Activated CD8-positive, alpha-beta T cell treated with anti-CD3 and anti-CD28 coated beads for 36 hours (primary cell): ENCODE results near the gene ARVCF. TPM values are rescaled to one million over a fixed set of nuclear protein-coding genes. Genes with fewer than 3 reads are reported as not detected.
"Not testable (repeated sequence)": the region's sequence is repeated elsewhere in the genome, so short reads cannot be mapped to it uniquely, and the experiment has no call there.

ENCODE experiments used
- ATAC-seq: fragments of 200-7000 bp; cut with Tn5 transposase; one replicate; pipeline ENCODE4 v1.10.0; 2021; ENCODE audit warnings: mild to moderate bottlenecking, moderate library complexity
- CTCF ChIA-PET: fragments of 350-600 bp; sonication (Branson Sonifier 250); formaldehyde crosslinking; loops from one replicate; lab custom pipeline; 2021; ENCODE audit warnings: antibody characterized with exemption; lab: Charles Lee
- POLR2A ChIA-PET: fragments of 350-600 bp; sonication (Branson Sonifier 250); formaldehyde crosslinking; loops from one replicate; lab custom pipeline; 2021; ENCODE audit warnings: antibody characterized with exemption; lab: Charles Lee
- DNase-seq: peaks from one replicate; pipeline ENCODE4 v3.0.0-alpha.2; 2020
- H3K27ac Mint-ChIP-seq: one replicate; pipeline ENCODE4 v1.8.0; 2021; ENCODE audit warnings: mild to moderate bottlenecking, mixed read lengths
- H3K27me3 Mint-ChIP-seq: one replicate; pipeline ENCODE4 v1.8.0; 2021; ENCODE audit warnings: mixed read lengths
- H3K36me3 Mint-ChIP-seq: one replicate; pipeline ENCODE4 v1.8.0; 2021; ENCODE audit warnings: low read depth, mixed read lengths
- H3K4me1 Mint-ChIP-seq: one replicate; pipeline ENCODE4 v1.8.0; 2021; ENCODE audit warnings: low read depth, mixed read lengths
- H3K4me3 Mint-ChIP-seq: one replicate; pipeline ENCODE4 v1.8.0; 2021; ENCODE audit warnings: mild to moderate bottlenecking, moderate library complexity, mixed read lengths
- H3K9me3 Mint-ChIP-seq: one replicate; pipeline ENCODE4 v1.8.0; 2021; ENCODE audit warnings: mixed read lengths
- CTCF ChIP-seq: fragments of 200-600 bp; IDR thresholded peaks from one replicate; pipeline ENCODE4 v1.8.0; 2022; ENCODE audit warnings: antibody characterized with exemption, mild to moderate bottlenecking
- intact Hi-C: fragments of 100-400 bp; cut with micrococcal nuclease; formaldehyde crosslinking; loops from one replicate; pipeline ENCODE4 v1.10.0; 2022
- total RNA-seq, 2 experiments: library from RNA; stranded (reverse); gene quantifications; one replicate each; pipeline ENCODE4 v1.2.3, GENCODE V29; 2021

ARVCF gene
- total RNA-seq, 2 experiments from 2014 or later, result 1.2 to 1.9 TPM

GRCh38 chr22:19929586-19930550, 86.8 kb downstream of the ARVCF start:
- H3K4me1 Mint-ChIP-seq, result peaks cover 6% of the 10 kb centered on the region
- POLR2A ChIA-PET, result interaction anchor here (1.1 to 1.3 kb wide), 2 partner anchors 11 to 13 kb away, joined by 3 to 4 read pairs; no protein-coding TSS in a partner anchor
- intact Hi-C loops, result no loop called here
- no peaks in the 10 kb centered on the region for H3K36me3 Mint-ChIP-seq
- H3K4me3 Mint-ChIP-seq, result no peak overlapping the region
- no peak for TF ChIP-seq CTCF
- ATAC-seq (no peak), DNase-seq (no peak)
- CTCF ChIA-PET, result interaction anchor here (1.0 kb wide), 1 partner anchor 23 kb away, joined by 3 read pairs; no protein-coding TSS in a partner anchor
- no peaks in the 10 kb centered on the region for H3K9me3 Mint-ChIP-seq
- no peaks in the 10 kb centered on the region for H3K27me3 Mint-ChIP-seq
- H3K27ac Mint-ChIP-seq, result no peak overlapping the region

GRCh38 chr22:19928207-19928606, 88.4 kb downstream of the ARVCF start:
- Mint-ChIP-seq H3K9me3 (no peaks in the 10 kb centered on the region), H3K4me1 (peaks cover 6% of the 10 kb centered on the region), H3K27ac (no peak overlapping the region), H3K36me3 (no peaks in the 10 kb centered on the region), H3K4me3 (no peak overlapping the region), H3K27me3 (no peaks in the 10 kb centered on the region)
- DNase-seq (no peak), ATAC-seq (no peak)
- ChIA-PET POLR2A (no interaction called here), CTCF (no interaction called here)
- TF ChIP-seq CTCF, result no peak
- intact Hi-C loops, result no loop called here

GRCh38 chr22:19927696-19928095, 88.9 kb downstream of the ARVCF start:
- no peak for TF ChIP-seq CTCF
- ChIA-PET CTCF (interaction anchor here (1.1 kb wide), 1 partner anchor 197 kb away, joined by 3 read pairs; no protein-coding TSS in a partner anchor), POLR2A (no interaction called here)
- no peak overlapping the region for H3K4me3 Mint-ChIP-seq
- no peaks in the 10 kb centered on the region for H3K9me3 Mint-ChIP-seq
- ATAC-seq (no peak), DNase-seq (no peak)
- no peaks in the 10 kb centered on the region for H3K36me3 Mint-ChIP-seq
- peaks cover 6% of the 10 kb centered on the region for H3K4me1 Mint-ChIP-seq
- no peaks in the 10 kb centered on the region for H3K27me3 Mint-ChIP-seq
- intact Hi-C loops, result no loop called here
- no peak overlapping the region for H3K27ac Mint-ChIP-seq

GRCh38 chr22:19926028-19926427, 90.6 kb downstream of the ARVCF start:
- H3K4me1 Mint-ChIP-seq, DNase-seq, intact Hi-C loops, ATAC-seq, H3K36me3 Mint-ChIP-seq, H3K27ac Mint-ChIP-seq, H3K4me3 Mint-ChIP-seq, H3K27me3 Mint-ChIP-seq, H3K9me3 Mint-ChIP-seq: not testable (repeated sequence)
- ChIA-PET CTCF (interaction anchor here (1.1 to 2.7 kb wide), 2 partner anchors 13 to 16 kb away, joined by 3 to 9 read pairs; no protein-coding TSS in a partner anchor), POLR2A (interaction anchor here (1.0 kb wide), 1 partner anchor 179 kb away, joined by 3 read pairs; no protein-coding TSS in a partner anchor)

DNA sequence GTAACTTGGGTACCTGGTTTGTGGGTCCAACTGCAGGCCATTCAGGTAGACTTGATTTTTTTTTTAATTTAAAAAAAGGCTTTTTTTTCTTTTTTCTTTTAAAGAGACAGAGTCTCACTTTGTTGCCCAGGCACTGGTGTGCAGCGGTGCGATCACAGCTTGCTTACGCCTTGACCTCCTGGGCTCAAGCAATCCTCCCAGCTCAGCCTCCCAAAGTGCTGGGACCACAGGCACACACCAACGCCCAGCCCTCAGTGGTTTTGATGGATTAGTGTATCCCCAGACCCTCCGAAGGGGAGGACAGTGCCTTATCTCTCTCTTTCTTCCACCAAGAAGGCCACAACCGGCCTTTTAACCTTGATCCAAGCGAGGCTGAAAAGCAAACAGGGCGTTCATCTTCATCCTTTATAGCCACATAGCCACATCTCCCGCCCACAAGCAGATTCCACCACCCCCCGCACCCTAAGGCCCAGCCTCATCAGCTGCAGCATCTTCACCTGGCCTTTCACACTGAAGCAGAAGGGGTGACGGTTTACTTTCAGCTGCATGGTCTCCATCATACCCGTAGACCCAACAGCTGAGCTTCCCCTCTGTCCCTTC, 92.6 kb downstream of the ARVCF start:
- Mint-ChIP-seq H3K4me1 (no peaks in the 10 kb centered on the region), H3K27me3 (no peaks in the 10 kb centered on the region), H3K36me3 (no peaks in the 10 kb centered on the region), H3K9me3 (no peaks in the 10 kb centered on the region), H3K27ac (no peak overlapping the region), H3K4me3 (no peak overlapping the region)
- POLR2A ChIA-PET, result interaction anchor here (0.6 to 1.3 kb wide), 2 partner anchors 28 to 89 kb away, joined by 4 read pairs; no protein-coding TSS in a partner anchor
- ATAC-seq (no peak), DNase-seq (no peak)
- intact Hi-C loops, result no loop called here
- TF ChIP-seq CTCF, result no peak
- CTCF ChIA-PET, result interaction anchor here (0.6 to 1.4 kb wide), 4 partner anchors 14 to 194 kb away, joined by 3 to 4 read pairs (median 4); partner anchors contain the start of genes COMT and TXNRD2
